AG09309 (cell line): Measurements from ENCODE around the gene RIPOR2.

Experiments
- DNase-seq: peaks from one replicate; pipeline ENCODE4 v3.0.0-alpha.2; 2010; ENCODE audit warnings: low read depth
- H3K4me3 ChIP-seq: 2 replicates; pipeline ENCODE4 v1.5.1; 2011; ENCODE audit warnings: mild to moderate bottlenecking, low read depth, low read length, moderate library complexity; ENCODE audit not compliant: control insufficient read depth
- TF ChIP-seq, protein P1 (sequence below): IDR thresholded peaks from 2 replicates; pipeline ENCODE4 v1.5.1; 2011; ENCODE audit warnings: mild to moderate bottlenecking, low read depth, low read length, inconsistent platforms; ENCODE audit not compliant: insufficient read depth, control insufficient read depth; ENCODE audit errors: missing control alignments

Gene RIPOR2

DNA sequence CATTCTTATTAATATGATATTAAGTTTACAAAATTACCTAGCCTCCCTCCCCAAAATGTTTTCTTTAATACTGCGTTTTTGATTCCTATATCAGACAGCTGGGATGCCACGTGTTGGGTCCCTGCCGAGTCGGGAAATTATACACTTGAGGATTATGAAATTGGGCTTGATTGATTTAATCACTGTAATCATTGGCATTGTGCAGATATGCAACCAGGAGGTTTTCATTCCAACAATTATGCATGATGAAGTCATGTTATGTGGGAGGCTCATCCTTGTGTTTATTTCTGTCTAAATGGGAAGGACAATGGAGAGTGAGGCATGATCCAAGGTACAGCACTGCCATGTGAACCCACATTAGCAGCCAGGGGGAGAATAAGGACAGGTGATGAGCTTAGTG lies 30.6 kb upstream of the RIPOR2 start:
- TF ChIP-seq, protein P1, sequence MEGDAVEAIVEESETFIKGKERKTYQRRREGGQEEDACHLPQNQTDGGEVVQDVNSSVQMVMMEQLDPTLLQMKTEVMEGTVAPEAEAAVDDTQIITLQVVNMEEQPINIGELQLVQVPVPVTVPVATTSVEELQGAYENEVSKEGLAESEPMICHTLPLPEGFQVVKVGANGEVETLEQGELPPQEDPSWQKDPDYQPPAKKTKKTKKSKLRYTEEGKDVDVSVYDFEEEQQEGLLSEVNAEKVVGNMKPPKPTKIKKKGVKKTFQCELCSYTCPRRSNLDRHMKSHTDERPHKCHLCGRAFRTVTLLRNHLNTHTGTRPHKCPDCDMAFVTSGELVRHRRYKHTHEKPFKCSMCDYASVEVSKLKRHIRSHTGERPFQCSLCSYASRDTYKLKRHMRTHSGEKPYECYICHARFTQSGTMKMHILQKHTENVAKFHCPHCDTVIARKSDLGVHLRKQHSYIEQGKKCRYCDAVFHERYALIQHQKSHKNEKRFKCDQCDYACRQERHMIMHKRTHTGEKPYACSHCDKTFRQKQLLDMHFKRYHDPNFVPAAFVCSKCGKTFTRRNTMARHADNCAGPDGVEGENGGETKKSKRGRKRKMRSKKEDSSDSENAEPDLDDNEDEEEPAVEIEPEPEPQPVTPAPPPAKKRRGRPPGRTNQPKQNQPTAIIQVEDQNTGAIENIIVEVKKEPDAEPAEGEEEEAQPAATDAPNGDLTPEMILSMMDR, result no peak
- DNase-seq, result no peak
- no peak overlapping the region for H3K4me3 ChIP-seq

DNA sequence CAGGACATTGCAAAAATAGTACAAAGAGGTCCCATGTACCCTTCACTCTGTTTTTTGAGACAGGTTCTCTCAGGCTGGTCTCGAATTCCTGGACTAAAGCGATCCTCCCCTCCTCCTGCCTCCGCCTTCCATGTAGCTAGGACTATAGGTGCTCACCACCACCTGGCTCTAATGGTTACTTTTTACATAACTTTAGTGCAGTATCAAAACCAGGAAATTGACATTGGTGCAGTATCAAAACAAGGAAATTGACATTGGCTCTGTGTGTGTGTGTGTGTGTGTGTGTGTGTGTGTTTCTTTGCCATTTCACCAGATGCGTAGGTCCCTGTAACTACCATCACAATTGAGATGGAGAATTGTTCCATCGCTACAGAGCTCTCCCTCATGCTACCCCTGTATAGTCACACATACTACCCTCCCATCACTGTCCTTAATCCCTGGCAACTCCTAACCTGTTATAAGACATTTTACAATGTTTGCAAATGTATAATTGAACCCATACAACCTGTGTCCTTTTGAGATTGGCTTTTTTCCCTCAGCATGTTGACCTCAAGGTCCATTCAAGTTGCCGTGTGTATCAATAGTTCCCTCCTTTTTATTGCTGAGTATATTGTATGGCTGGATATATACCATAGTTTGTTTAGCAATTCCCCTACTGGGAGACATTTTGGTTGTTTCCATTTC lies 28.3 kb upstream of the RIPOR2 start:
- TF ChIP-seq, protein P1, result no peak
- no peak for DNase-seq
- H3K4me3 ChIP-seq, result no peak overlapping the region

DNA sequence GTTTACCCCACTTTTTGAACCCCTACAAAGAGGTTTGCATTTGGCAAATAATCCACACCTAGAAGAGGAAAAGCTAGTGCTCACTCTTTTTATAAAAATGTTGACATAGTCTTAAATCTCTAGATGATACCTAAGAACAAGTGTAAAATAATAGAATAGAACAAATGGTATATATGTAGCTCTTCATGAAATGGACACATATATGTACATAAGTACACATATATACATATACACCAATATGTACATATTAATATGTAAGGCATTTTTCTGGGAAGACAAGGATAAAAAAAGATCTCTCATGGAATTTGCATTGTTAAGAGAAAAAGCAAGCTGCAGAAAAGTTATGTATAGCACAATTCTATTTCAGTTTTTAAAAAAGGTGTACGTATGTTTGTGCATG lies 27.6 kb upstream of the RIPOR2 start:
- no peak for DNase-seq
- no peak overlapping the region for H3K4me3 ChIP-seq
- TF ChIP-seq, protein P1, result no peak

DNA sequence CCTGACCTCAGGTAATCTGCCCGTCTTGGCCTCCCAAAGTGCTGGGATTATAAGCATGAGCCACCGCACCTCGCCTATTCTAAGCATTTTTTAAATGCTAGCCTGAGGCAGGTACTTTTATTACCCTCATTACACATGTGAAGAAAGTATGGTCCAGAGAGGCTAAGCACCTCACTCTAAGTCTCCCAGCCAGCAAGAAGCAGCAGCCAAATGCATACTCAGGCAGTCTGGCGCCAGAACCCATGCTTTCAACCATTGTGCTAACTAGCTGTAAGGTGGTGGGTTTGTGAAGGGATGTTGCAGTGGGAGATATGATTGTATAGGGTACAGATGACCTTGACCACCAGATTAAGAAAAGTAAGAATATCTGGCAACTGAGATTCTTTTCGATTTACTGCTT lies 26.1 kb upstream of the RIPOR2 start:
- TF ChIP-seq, protein P1, result no peak
- no peak for DNase-seq
- H3K4me3 ChIP-seq, result no peak overlapping the region

DNA sequence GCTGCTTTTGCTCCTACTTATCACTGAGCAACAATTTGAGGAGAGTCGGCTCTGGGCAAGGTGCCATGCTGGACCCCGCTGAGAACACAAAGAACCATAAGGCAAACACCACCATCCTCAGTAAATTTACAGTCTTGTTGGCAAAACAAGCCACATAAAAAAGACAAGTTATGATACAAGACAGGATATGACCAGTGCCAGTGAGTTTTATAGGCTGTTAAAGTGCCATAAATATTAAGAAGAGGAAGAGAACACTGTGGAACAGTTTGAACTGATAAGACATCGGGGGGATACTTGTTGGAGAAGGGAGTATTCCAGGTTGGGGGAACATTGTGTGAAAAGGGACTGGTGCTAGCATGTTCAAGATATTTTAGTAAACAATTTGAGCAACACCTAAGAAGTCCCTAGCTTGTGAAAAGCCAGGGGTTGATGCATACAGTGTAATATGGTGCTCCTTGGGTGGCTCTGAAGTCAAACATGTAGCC lies 25.3 kb upstream of the RIPOR2 start:
- no peak for DNase-seq
- H3K4me3 ChIP-seq, result no peak overlapping the region
- TF ChIP-seq, protein P1, result no peak

DNA sequence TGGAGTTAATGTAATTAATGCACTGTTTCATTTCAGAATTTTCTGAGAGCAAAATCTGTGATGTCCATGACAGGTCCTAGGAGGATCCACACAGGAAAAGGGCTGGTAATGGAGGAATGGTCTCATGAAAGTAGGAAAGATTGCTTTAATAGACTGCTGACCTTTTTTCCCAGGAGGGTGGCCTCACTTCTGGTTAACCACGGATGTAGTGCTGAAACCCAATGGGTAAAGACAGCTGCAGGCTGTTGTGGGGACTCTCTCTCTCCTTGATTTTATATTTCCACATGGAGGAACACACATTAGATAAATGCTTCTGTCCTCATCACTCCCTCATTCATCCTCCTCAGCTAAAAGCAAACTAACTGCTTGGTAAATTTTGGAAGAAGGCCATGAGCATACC lies 23.6 kb upstream of the RIPOR2 start:
- DNase-seq, result no peak
- TF ChIP-seq, protein P1, result no peak
- H3K4me3 ChIP-seq, result no peak overlapping the region

DNA sequence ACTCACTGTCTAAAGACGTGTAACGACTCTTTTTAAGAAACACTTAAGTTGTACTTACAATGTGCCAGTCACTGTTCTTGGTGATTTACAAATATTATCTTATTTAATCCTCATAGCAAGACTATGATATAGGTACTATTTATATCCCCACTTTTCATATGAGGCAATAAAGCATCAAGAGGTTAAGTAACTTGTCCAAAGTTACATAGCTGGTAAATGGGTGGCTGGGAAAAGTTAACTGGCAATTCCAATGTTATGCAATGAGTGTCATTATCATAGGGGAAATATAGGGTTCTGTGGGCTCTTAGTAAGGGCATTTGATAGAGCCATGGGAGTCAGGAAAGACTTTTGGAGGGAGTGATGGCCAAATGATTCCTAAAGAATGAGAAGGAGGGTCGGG lies 21.4 kb upstream of the RIPOR2 start:
- H3K4me3 ChIP-seq, result no peak overlapping the region
- TF ChIP-seq, protein P1, result no peak
- DNase-seq, result no peak
